ENCODE data around the gene ACTA2.

ACTA2 gene

DNA sequence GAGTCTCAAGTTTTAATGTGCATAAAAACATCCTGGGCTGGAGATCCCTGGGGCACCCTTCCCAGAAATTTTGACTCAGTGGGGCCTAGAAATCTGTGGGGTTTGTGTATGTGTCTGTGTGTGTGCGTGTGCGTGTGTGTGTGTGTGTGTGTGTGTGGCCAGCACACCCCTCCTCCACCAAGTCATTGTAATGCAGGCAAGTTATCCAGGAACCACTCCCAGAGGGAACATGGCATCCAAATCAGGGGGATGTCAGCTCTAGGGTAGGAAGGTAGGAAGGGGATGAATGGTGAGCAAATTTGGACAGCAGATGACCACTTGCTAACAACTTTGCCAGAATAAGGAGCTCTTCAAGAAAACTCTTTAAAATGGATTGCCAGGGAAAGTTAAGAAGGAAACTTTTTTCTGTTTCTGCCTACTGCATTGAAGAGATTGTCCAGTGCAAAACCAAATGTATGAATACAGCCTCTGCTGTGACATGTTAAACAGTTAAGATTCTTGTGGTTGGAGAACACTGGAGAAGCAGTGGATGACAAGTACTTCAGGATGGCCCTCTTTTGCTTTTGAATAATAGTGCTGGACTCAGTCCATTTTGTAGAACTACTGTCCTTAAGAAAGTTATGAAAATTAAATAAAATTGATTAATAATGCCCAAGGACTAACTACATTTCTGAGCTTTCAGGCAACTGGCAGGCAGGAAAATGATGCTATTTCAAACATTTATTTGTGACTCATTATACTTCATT lies 60.2 kb downstream of the ACTA2 start:
- DNase-seq (ENCODE audit: low spot score): no peak

DNA sequence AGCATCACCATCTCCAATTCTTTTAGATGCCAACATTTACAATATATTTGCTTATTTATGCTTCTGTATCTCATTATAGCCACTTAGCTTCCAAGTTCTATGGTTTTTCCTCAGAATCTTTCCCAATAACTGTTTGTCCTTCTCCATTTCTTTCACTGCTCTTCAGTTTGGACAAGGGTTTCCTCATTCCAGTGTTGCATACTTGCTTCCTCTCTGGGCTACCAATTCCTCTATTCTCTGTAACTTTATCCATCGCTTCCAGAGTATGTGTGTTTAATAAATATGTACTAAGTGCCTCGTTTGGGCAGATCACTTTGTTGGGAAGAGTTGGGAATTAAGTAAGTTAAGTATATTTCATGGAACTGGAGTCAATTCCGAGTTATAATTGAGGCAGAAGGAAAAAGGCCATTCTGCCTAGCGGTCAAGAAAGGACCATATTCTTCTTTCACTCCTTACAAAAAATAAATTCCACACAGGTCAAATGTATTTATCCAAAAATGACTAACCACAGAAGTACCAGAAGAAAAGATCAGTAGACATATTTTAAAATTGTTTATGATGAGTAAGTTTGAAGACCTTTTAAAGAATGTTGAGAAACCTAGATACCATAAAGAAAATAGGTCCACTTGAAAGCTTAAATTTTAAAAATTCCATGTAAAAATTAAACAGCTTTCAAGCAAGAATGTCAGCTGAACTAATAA lies 61.7 kb downstream of the ACTA2 start:
- DNase-seq (ENCODE audit: low spot score): no peak

DNA sequence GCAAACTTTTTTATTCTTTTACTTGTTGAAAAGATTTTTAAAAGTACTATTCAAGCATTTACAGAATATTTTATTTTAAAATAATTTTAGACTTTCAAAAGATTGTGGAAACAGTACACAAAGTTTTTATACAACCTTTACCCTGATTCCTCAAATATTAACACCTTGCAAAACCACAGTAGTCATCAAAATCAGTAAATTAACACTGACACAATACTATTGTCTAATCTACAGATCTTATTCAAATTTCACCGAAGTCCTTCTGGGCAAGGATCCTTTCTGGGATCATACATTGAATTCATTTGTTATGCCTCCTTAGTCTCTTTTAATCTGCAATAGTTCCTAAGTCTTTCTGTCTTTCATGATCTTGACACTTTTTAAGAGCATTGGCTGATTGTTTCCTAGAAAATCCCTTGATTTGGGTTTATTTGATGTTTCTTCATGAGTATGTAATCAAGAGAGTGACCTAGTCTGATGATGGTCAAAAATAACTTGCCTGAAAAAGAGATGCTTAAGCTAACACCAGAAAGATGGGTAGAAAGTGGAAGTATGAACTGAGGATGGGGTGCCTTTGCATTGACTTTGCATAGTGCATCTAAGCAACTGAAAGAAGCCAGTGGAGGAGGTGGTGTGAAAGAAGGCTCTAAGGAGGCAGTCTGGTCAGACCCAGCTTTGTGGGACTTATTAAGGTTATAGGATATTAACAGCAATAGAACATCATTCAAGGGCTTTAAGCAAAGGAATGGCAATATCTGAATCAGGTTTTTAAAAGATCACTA lies 62.8 kb downstream of the ACTA2 start:
- DNase-seq (ENCODE audit: low spot score): no peak

- DNase-seq (ENCODE audit: low spot score): no peak
Observed at GRCh38 chr10:88888810-88889445, 63.6 kb downstream of the ACTA2 start.

- no peak for DNase-seq (ENCODE audit: low spot score)
Observed at GRCh38 chr10:88886557-88886956, 66.0 kb downstream of the ACTA2 start.

All from hematopoietic multipotent progenitor cell treated with erythropoietin and hydrocortisone succinate and interleukin-3 and kit ligand, for 17 days (in vitro differentiated cells).